RWPE1 (cell line): ENCODE results near the gene PPIL4.
A peak's percentile ranks its signal among the peaks of the same experiment; 100 is the strongest.

ENCODE experiments used
- CTCF ChIA-PET: fragments of 350-600 bp; sonication (Branson Sonifier 250); formaldehyde crosslinking; extraction: SDS; loops from one replicate; lab custom pipeline; 2021; lab: Yijun Ruan, JAX
- POLR2A ChIA-PET: fragments of 400-600 bp; formaldehyde crosslinking; extraction: SDS; loops from one replicate; lab custom pipeline; 2020; ENCODE audit warnings: antibody characterized with exemption; ENCODE audit not compliant: low non-redundant PET; lab: Yijun Ruan, JAX
- DNase-seq: peaks from one replicate; pipeline ENCODE4 v3.0.0; 2012; ENCODE audit warnings: low spot score
- H3K27ac ChIP-seq: fragments of 450-650 bp; 2 replicates; pipeline ENCODE4 v1.5.1; 2017
- CTCF ChIP-seq: fragments of 450-650 bp; conservative IDR thresholded peaks from 2 replicates; pipeline ENCODE4 v1.5.1; 2017; ENCODE audit warnings: low read depth, mild to moderate bottlenecking

PPIL4 gene

GRCh38 chr6:149482545-149483333 is 63.1 kb downstream of the PPIL4 start:
- ChIA-PET POLR2A (no interaction called here), CTCF (interaction anchor here (0.6 kb wide), 1 partner anchor 507 kb away, joined by 3 read pairs; no protein-coding TSS in a partner anchor)
- no peak for TF ChIP-seq CTCF
- no peak for DNase-seq
- no peak overlapping the region for H3K27ac ChIP-seq

GRCh38 chr6:149480502-149481280 is 65.2 kb downstream of the PPIL4 start:
- POLR2A ChIA-PET, result no interaction called here
- TF ChIP-seq CTCF, result no peak
- CTCF ChIA-PET, result no interaction called here
- H3K27ac ChIP-seq, result no peak overlapping the region
- no peak for DNase-seq

- DNase-seq, result peak; percentile 39
- TF ChIP-seq CTCF, result no peak
- no peak overlapping the region for H3K27ac ChIP-seq
- ChIA-PET POLR2A (no interaction called here), CTCF (no interaction called here)
Measured at GRCh38 chr6:149478631-149479314, 67.1 kb downstream of the PPIL4 start.

- DNase-seq, result no peak
- no peak overlapping the region for H3K27ac ChIP-seq
- ChIA-PET POLR2A (no interaction called here), CTCF (no interaction called here)
- TF ChIP-seq CTCF, result no peak
Measured at GRCh38 chr6:149477544-149477943, 68.3 kb downstream of the PPIL4 start.

GRCh38 chr6:149476789-149477455 is 68.9 kb downstream of the PPIL4 start:
- POLR2A ChIA-PET, result no interaction called here
- no peak for DNase-seq
- CTCF ChIA-PET, result no interaction called here
- no peak for TF ChIP-seq CTCF
- no peak overlapping the region for H3K27ac ChIP-seq
